GM12878 (cell line): ENCODE measurements around the gene MIPOL1. TPM values are rescaled to one million over a fixed set of nuclear protein-coding genes. Genes with fewer than 3 reads are reported as not detected.

ENCODE experiments used
- ATAC-seq: fragments of 200-7000 bp; cut with Tn5 transposase; 3 replicates; pipeline ENCODE4 v1.9.1; 2020; ENCODE audit warnings: mild to moderate bottlenecking, moderate library complexity
- BruUV-seq: library from RNA; stranded (reverse); fragments of 400-500 nt; replicated peaks from 2 replicates; lab custom pipeline; 2021; lab: Mats Ljungman, UMichigan
- CTCF ChIA-PET: fragments of 300-600 bp; sonication (Branson Sonifier 250); formaldehyde crosslinking; extraction: SDS; loops from one replicate; lab custom pipeline; 2021; ENCODE audit warnings: inconsistent platforms; lab: Yijun Ruan, JAX
- POLR2A ChIA-PET: fragments of 350-600 bp; formaldehyde crosslinking; extraction: SDS; loops from one replicate; lab custom pipeline; 2021; ENCODE audit warnings: inconsistent platforms; lab: Charles Lee
- RAD21 ChIA-PET: fragments of 300-600 bp; sonication (Branson Sonifier 250); formaldehyde crosslinking; loops from one replicate; lab custom pipeline; 2023; ENCODE audit warnings: antibody characterized with exemption; ENCODE audit not compliant: unreplicated experiment; lab: Charles Lee
- SMC1A ChIA-PET: fragments of 300-600 bp; sonication (Branson Sonifier 250); formaldehyde crosslinking; loops from one replicate; lab custom pipeline; 2023; ENCODE audit not compliant: unreplicated experiment, uncharacterized antibody; lab: Charles Lee
- DNase-seq: peaks from one replicate; pipeline ENCODE4 v3.0.0-alpha.2; 2011; ENCODE audit warnings: low read depth, low spot score
- FAIRE-seq: peaks from 3 replicates; lab custom pipeline; 2011; peaks lifted over from hg19 to GRCh38; lab: Jason Lieb, UNC
- H2AFZ ChIP-seq: 2 replicates; pipeline ENCODE4 v1.6.0; 2011; ENCODE audit warnings: low read depth, low read length, control low read depth; ENCODE audit not compliant: control insufficient read depth
- H3K27ac ChIP-seq: 2 replicates; pipeline ENCODE4 v1.5.1; 2011; ENCODE audit warnings: control low read depth; ENCODE audit not compliant: control insufficient read depth, insufficient read depth
- H3K27me3 ChIP-seq, 2 experiments: replicated peaks in 1 of 2; 2 replicates each; pipeline versions ENCODE4 v1.6.0 to v1.6.1; 2011; ENCODE audit warnings: low read length in 1 of 2; ENCODE audit not compliant: control insufficient read depth in 2 of 2, insufficient read depth in 2 of 2
- H3K36me3 ChIP-seq, 2 experiments: 2 replicates each; pipeline ENCODE4 v1.5.1; 2011; ENCODE audit warnings: low read length in 1 of 2; ENCODE audit not compliant: control insufficient read depth in 2 of 2, insufficient read depth in 2 of 2
- H3K4me1 ChIP-seq: 2 replicates; pipeline ENCODE4 v1.6.1; 2011; ENCODE audit warnings: mild to moderate bottlenecking, low read length, moderate library complexity, mixed read lengths; ENCODE audit not compliant: control insufficient read depth, insufficient read depth
- H3K4me2 ChIP-seq: 2 replicates; pipeline ENCODE4 v1.6.0; 2011; ENCODE audit warnings: control low read depth; ENCODE audit not compliant: control insufficient read depth, insufficient read depth
- H3K4me3 ChIP-seq: fragments of 200-600 bp; sonication (generic); 2 replicates; pipeline ENCODE4 v1.5.1; 2016
- H3K79me2 ChIP-seq: 2 replicates; pipeline ENCODE4 v1.6.0; 2011; ENCODE audit warnings: low read length; ENCODE audit not compliant: control insufficient read depth, insufficient read depth
- H3K9ac ChIP-seq: 2 replicates; pipeline ENCODE4 v1.8.0; 2011; ENCODE audit warnings: low read length, control low read depth, mixed read lengths; ENCODE audit not compliant: control insufficient read depth, insufficient read depth
- H3K9me3 ChIP-seq: replicated peaks from 3 replicates; pipeline ENCODE4 v1.5.1; 2011; ENCODE audit warnings: mild to moderate bottlenecking, low read length; ENCODE audit not compliant: control insufficient read depth, insufficient read depth
- H4K20me1 ChIP-seq: 2 replicates; pipeline ENCODE4 v1.6.0; 2011; ENCODE audit not compliant: control insufficient read depth, insufficient read depth
- HDAC2 ChIP-seq: fragments of 200-600 bp; sonication (generic); IDR thresholded peaks from 2 replicates; pipeline ENCODE4 v1.6.1; 2017
- JUND ChIP-seq: IDR thresholded peaks from 2 replicates; pipeline ENCODE4 v1.6.1; 2012; ENCODE audit warnings: low read depth, mild to moderate bottlenecking, low read length, improper control_type of control experiment, moderate library complexity
- POU2F2 ChIP-seq: IDR thresholded peaks from 3 replicates; pipeline ENCODE4 v1.6.1; 2011; ENCODE audit warnings: low read depth, mild to moderate bottlenecking, low read length, borderline replicate concordance
- ZNF24 ChIP-seq: fragments of 450-650 bp; IDR thresholded peaks from 2 replicates; pipeline ENCODE4 v1.6.1; 2017; ENCODE audit warnings: antibody characterized with exemption, mild to moderate bottlenecking
- WGBS: methylation state at CpG from one replicate; pipeline ENCODE4 v1.1.6; 2016; ENCODE audit warnings: low lambda C conversion rate; ENCODE audit not compliant: insufficient replicate concordance, insufficient coverage; ENCODE audit errors: missing lambda C conversion rate; 5-methylcytosine and 5-hydroxymethylcytosine counted together
- in situ Hi-C: fragments of 300-500 bp; cut with MboI; formaldehyde crosslinking; loops from 9 replicates; pipeline ENCODE4 v1.14.3; 2018; ENCODE audit warnings: mixed read lengths
- intact Hi-C: fragments of 100-400 bp; cut with micrococcal nuclease; formaldehyde crosslinking; loops from one replicate; pipeline ENCODE4 v1.14.2; 2022; ENCODE audit not compliant: unreplicated experiment
- polyA plus RNA-seq, 11 experiments: library from polyadenylated mRNA; depleted of rRNA in 4 of 11; unstranded in 6 of 11; stranded (reverse) in 5 of 11; fragments of >200 nt; fragmentation: Nextera tagmentation in 4 of 11; fragmentation: Illumina TruSeq in 1 of 11; extraction: Ambion mirVana in 4 of 11; extraction: Trizol in 1 of 11; gene quantifications; 1 replicate in 1 of 11; 2 replicates in 10 of 11; pipeline versions ENCODE4 v1.2.1 to v1.2.3, GENCODE V29; 2011 to 2016; ENCODE audit warnings: inconsistent platforms in 2 of 11, missing spikeins in 2 of 11, low read depth in 1 of 11
- total RNA-seq, 4 experiments: library from RNA; depleted of rRNA in 3 of 4; stranded (reverse); fragments of >200 nt in 3 of 4; fragmentation: Illumina TruSeq in 1 of 4; extraction: Trizol in 1 of 4; gene quantifications; 2 replicates each; pipeline versions ENCODE4 v1.2.1 to v1.2.3, GENCODE V29; 2013 to 2021
- TF ChIP-seq, protein P1 (sequence below): fragments of 450-650 bp; IDR thresholded peaks from 2 replicates; pipeline ENCODE4 v1.6.1; 2016; ENCODE audit warnings: mild to moderate bottlenecking, moderate library complexity, borderline replicate concordance
- TF ChIP-seq, protein P2 (sequence below): IDR thresholded peaks from 2 replicates; pipeline ENCODE4 v1.6.1; 2011; ENCODE audit warnings: low read depth, mild to moderate bottlenecking, low read length, moderate library complexity, borderline replicate concordance; ENCODE audit errors: extremely low read depth
- TF ChIP-seq, protein P3 (sequence below): IDR thresholded peaks from 2 replicates; pipeline ENCODE4 v1.6.1; 2011; ENCODE audit warnings: mild to moderate bottlenecking, low read depth, low read length, moderate library complexity; ENCODE audit not compliant: insufficient replicate concordance
- TF ChIP-seq, protein P4 (sequence below): fragments of 150-350 bp; IDR thresholded peaks from 2 replicates; pipeline ENCODE4 v1.6.1; 2014; ENCODE audit warnings: mild to moderate bottlenecking, low read depth, low read length

MIPOL1 gene
- total and polyA plus RNA-seq, 10 of the 15 experiments (the other 5 are each of a cell fraction or from before 2014, with no cell fraction given), result 0.06 TPM; not detected in 9

DNA sequence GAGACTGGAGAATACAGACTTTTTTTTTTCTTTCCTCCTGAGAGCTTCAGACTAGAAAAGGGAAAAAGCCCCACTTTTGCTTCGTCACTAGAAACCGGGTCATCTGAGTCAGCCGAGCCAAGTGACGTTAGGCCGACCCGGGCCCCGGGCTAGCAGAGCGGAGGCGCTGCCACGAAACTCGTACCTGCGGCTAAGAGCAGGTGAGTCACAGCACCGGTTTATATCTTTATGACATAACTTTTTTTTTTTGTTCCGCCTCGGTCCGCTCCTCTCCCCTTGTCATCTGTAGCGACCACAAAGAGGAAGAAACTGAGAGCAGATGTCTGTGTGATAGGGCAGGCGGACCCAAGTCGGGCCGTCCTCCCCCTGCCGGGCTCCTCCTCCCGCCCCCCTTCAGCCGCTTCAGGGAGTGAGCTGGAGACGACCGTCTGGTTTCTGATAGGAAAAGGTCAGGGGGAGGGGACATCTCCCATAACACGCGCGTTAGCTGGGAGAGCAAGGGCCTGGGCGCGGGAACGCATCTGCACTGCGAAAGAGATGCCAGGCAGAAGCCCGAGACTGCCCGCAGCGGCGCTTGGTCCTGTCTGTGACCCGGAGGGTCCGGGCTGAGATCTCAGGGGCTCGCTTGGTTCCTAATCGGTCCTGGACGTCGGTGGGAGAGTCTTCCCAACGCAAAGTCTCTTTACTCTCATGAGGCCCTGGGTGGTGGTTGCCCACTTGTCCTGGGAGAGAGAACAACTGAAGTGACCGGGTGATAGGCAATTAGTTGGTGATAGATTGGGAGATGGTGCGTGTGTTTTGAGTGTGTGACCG, 398.3 kb downstream of the MIPOL1 start (continued):
- TF ChIP-seq, protein P1, sequence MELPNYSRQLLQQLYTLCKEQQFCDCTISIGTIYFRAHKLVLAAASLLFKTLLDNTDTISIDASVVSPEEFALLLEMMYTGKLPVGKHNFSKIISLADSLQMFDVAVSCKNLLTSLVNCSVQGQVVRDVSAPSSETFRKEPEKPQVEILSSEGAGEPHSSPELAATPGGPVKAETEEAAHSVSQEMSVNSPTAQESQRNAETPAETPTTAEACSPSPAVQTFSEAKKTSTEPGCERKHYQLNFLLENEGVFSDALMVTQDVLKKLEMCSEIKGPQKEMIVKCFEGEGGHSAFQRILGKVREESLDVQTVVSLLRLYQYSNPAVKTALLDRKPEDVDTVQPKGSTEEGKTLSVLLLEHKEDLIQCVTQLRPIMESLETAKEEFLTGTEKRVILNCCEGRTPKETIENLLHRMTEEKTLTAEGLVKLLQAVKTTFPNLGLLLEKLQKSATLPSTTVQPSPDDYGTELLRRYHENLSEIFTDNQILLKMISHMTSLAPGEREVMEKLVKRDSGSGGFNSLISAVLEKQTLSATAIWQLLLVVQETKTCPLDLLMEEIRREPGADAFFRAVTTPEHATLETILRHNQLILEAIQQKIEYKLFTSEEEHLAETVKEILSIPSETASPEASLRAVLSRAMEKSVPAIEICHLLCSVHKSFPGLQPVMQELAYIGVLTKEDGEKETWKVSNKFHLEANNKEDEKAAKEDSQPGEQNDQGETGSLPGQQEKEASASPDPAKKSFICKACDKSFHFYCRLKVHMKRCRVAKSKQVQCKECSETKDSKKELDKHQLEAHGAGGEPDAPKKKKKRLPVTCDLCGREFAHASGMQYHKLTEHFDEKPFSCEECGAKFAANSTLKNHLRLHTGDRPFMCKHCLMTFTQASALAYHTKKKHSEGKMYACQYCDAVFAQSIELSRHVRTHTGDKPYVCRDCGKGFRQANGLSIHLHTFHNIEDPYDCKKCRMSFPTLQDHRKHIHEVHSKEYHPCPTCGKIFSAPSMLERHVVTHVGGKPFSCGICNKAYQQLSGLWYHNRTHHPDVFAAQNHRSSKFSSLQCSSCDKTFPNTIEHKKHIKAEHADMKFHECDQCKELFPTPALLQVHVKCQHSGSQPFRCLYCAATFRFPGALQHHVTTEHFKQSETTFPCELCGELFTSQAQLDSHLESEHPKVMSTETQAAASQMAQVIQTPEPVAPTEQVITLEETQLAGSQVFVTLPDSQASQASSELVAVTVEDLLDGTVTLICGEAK, result no peak
- TF ChIP-seq ZNF24 (no peak), HDAC2 (no peak)
- TF ChIP-seq, protein P2, sequence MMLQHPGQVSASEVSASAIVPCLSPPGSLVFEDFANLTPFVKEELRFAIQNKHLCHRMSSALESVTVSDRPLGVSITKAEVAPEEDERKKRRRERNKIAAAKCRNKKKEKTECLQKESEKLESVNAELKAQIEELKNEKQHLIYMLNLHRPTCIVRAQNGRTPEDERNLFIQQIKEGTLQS, result no peak

DNA sequence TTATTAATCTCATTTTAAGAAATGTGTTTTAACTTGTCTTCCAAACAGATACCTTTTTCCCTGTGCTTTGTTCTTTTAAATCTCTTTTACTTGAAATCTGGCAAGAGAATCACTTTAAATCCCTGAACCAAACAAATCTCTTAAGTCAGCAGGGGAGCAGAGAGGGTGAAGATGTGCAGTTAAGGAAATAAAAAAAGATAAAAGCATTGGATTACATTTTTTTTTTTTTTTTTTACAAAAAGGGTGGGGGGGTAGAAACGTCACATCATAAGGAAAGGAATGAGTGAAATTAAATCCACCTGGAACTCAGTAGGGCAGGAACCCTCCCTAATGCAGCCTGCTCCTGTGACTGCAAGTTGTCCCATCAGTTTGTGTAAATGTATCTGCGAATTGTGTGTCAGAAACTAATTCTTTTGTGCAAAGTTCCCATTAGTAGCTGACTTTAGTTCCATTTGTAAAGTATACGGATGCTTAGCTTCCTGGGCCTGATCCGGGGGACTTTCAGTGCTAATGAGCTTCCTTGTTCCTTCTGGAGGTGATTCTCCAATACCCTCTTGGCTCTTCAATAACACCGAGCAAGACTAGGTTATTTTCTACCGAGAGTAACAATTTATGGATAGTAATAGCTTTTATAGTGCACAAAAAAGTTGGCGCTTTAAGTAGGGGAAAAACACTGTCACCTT, 399.2 kb downstream of the MIPOL1 start:
- BruUV-seq, result no TSS peak
- DNase-seq (no peak), ATAC-seq (no peak), FAIRE-seq (no peak)
- CTCF ChIA-PET, result no interaction called here
- no peak overlapping the region for H2AFZ ChIP-seq
- H3K4me3 ChIP-seq, result no peak overlapping the region
- POLR2A ChIA-PET, result no interaction called here
- H3K36me3 ChIP-seq, result no peaks in the 10 kb centered on the region
- no peaks in the 10 kb centered on the region for H3K79me2 ChIP-seq
- no peaks in the 10 kb centered on the region for H4K20me1 ChIP-seq
- no peak overlapping the region for H3K9ac ChIP-seq
- no peaks in the 10 kb centered on the region for H3K4me1 ChIP-seq
- no peak overlapping the region for H3K27ac ChIP-seq
- SMC1A ChIA-PET, result interaction anchor here (0.6 kb wide), 1 partner anchor 363 kb away, joined by 3 read pairs; no protein-coding TSS in a partner anchor
- 9% methylated on average over 7 of the region's 7 CpGs for WGBS
- intact Hi-C loops (no loop called here), in situ Hi-C loops (no loop called here)
- RAD21 ChIA-PET, result no interaction called here
- no peaks in the 10 kb centered on the region; a peak in 2 of 4 replicates for H3K27me3 ChIP-seq
- no peak overlapping the region for H3K4me2 ChIP-seq
- no peaks in the 10 kb centered on the region; the same call in 2 of the 3 replicates for H3K9me3 ChIP-seq
- no peak for TF ChIP-seq JUND
- TF ChIP-seq, protein P3, sequence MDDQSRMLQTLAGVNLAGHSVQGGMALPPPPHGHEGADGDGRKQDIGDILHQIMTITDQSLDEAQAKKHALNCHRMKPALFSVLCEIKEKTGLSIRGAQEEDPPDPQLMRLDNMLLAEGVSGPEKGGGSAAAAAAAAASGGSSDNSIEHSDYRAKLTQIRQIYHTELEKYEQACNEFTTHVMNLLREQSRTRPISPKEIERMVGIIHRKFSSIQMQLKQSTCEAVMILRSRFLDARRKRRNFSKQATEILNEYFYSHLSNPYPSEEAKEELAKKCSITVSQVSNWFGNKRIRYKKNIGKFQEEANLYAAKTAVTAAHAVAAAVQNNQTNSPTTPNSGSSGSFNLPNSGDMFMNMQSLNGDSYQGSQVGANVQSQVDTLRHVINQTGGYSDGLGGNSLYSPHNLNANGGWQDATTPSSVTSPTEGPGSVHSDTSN, result no peak
- TF ChIP-seq, protein P4, sequence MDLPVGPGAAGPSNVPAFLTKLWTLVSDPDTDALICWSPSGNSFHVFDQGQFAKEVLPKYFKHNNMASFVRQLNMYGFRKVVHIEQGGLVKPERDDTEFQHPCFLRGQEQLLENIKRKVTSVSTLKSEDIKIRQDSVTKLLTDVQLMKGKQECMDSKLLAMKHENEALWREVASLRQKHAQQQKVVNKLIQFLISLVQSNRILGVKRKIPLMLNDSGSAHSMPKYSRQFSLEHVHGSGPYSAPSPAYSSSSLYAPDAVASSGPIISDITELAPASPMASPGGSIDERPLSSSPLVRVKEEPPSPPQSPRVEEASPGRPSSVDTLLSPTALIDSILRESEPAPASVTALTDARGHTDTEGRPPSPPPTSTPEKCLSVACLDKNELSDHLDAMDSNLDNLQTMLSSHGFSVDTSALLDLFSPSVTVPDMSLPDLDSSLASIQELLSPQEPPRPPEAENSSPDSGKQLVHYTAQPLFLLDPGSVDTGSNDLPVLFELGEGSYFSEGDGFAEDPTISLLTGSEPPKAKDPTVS, result no peak
- TF ChIP-seq POU2F2, result no peak
